ENCODE data around the gene KIF20A. TPM values are rescaled to one million over a fixed set of nuclear protein-coding genes. Genes with fewer than 3 reads are reported as not detected.
"Not testable (repeated sequence)": the region's sequence is repeated elsewhere in the genome, so short reads cannot be mapped to it uniquely, and the experiment has no call there.

The KIF20A gene
- total RNA-seq, 3 donors from 2014 or later = 1.4 to 12.9 (median 2.8) TPM

DNA sequence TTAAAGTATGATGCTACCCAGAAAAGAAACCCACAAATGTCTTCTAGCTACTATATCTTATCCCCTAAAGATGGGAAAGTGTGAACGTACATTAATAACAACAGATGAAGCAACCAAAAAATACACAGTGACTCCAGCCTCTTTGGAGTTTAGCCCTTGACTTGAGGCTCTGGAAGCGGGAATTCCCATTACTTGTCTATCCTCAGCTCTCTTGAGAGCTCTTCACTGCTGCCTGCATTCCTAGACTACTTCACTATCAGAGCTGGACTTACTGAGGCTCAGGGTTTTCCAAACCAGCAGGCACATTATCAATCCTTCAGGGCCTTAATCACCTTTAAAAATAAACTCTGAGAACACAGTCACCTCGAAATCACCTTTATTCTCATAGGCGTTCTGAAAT is 38.6 kb upstream of the KIF20A start:
- no peaks in the 10 kb centered on the region for H3K9me3 ChIP-seq
- H3K4me3 ChIP-seq = no peak overlapping the region
- TF ChIP-seq, protein P1, sequence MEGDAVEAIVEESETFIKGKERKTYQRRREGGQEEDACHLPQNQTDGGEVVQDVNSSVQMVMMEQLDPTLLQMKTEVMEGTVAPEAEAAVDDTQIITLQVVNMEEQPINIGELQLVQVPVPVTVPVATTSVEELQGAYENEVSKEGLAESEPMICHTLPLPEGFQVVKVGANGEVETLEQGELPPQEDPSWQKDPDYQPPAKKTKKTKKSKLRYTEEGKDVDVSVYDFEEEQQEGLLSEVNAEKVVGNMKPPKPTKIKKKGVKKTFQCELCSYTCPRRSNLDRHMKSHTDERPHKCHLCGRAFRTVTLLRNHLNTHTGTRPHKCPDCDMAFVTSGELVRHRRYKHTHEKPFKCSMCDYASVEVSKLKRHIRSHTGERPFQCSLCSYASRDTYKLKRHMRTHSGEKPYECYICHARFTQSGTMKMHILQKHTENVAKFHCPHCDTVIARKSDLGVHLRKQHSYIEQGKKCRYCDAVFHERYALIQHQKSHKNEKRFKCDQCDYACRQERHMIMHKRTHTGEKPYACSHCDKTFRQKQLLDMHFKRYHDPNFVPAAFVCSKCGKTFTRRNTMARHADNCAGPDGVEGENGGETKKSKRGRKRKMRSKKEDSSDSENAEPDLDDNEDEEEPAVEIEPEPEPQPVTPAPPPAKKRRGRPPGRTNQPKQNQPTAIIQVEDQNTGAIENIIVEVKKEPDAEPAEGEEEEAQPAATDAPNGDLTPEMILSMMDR (IDR thresholded peaks at IDR 0.05) = no peak
- no peak for DNase-seq
- H3K36me3 ChIP-seq (ENCODE audit: low read depth) = no peaks in the 10 kb centered on the region
- no peaks in the 10 kb centered on the region for H3K4me1 ChIP-seq (ENCODE audit: low read depth)
- intact Hi-C loops (cut with DNase I, micrococcal nuclease) = no loop called here
- no peak for ATAC-seq

DNA sequence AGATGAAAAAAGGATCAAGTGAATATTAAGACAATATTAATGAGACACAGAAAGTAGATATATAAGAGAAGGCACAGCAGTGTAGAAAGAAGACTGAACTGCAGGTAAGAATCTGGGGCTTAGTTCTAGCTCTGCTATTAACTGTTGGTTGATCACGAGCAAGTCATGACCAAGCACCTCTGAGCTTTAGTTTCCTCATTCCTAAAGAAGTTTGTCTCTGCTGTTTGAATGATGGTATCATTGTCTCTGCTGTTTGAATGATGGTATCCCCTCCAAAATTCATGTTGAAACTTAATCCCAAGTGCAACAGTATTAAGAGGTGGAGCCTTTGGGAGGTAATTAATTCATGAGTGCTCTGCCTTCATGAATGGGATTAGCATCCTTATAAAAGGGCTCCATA is 37.2 kb upstream of the KIF20A start:
- Histone ChIP-seq H3K9me3 (no peaks in the 10 kb centered on the region), H3K4me1 (ENCODE audit: low read depth) (no peaks in the 10 kb centered on the region), H3K4me3 (no peak overlapping the region), H3K36me3 (ENCODE audit: low read depth) (no peaks in the 10 kb centered on the region)
- intact Hi-C loops (cut with DNase I, micrococcal nuclease) = no loop called here
- TF ChIP-seq, protein P1 (IDR thresholded peaks at IDR 0.05) = no peak
- ATAC-seq = no peak
- DNase-seq = no peak

DNA sequence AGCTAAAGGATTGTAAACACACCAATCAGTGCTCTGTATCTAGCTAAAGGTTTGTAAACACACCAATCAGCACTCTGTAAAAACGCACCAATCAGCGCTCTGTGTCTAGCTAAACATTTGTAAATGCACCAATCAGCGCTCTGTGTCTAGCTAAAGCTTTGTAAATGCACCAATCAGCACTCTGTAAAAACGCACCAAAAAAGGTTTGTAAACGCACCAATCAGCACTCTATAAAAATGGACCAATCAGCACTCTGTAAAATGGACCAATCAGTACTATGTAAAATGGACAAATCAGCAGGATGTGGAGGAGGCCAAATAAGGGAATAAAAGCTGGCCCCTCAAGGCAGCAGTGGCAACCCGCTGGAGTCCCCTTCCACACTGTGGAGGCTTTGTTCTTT is 35.3 kb upstream of the KIF20A start:
- H3K36me3 ChIP-seq (ENCODE audit: low read depth); DNase-seq; H3K4me1 ChIP-seq (ENCODE audit: low read depth); intact Hi-C loops (cut with DNase I, micrococcal nuclease); H3K4me3 ChIP-seq; H3K9me3 ChIP-seq; ATAC-seq: not testable (repeated sequence)

DNA sequence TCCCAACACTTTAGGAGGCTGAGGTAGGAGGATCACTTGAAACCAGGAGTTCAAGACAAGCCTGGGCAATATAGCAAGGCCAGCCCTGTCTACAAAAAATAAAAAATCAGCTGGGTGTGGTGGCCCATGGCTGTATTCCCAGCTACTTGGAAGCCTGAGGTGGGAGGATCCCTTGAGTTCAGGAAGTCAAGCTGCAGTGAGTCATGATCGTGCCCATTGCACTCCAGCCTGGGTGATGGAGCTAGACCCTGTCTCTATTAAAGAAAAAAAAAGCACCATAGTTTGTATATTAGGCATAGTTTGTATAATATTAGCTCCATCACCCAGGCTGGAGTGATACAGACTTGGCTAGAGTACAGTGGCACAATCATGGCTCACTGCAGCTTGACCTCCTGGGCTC is 30.1 kb upstream of the KIF20A start:
- Histone ChIP-seq H3K9me3 (no peaks in the 10 kb centered on the region), H3K4me1 (ENCODE audit: low read depth) (no peaks in the 10 kb centered on the region), H3K36me3 (ENCODE audit: low read depth) (no peaks in the 10 kb centered on the region), H3K4me3 (no peak overlapping the region)
- TF ChIP-seq, protein P1 (IDR thresholded peaks at IDR 0.05) = no peak
- intact Hi-C loops (cut with DNase I, micrococcal nuclease) = no loop called here
- peak; percentile 94 for ATAC-seq
- DNase-seq = peak in 2 of 3 donors; percentile 25 to 37

DNA sequence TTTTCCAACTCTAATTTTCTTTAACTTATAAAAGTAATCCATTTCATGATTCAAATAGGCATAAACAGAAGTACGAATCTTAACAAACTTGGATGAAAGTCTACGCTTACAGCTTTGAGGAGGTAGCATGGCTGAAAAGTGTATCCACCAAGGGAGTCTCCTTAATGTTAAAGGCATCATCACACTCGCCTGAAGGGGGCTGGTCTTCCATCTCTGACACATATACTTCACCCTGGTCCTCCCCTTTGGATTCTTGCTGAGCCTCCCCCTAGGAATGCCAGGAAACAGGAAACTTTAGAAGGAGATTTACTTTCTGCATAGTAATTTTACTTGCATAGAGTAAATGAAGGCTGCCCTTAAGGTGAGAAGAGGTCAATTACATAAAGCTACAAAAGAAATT is 29.4 kb upstream of the KIF20A start:
- intact Hi-C loops (cut with DNase I, micrococcal nuclease) = no loop called here
- Histone ChIP-seq H3K4me1 (ENCODE audit: low read depth) (no peaks in the 10 kb centered on the region), H3K36me3 (ENCODE audit: low read depth) (no peaks in the 10 kb centered on the region), H3K4me3 (no peak overlapping the region), H3K9me3 (no peaks in the 10 kb centered on the region)
- DNase-seq = no peak
- ATAC-seq = no peak
- TF ChIP-seq, protein P1 (IDR thresholded peaks at IDR 0.05) = no peak

DNA sequence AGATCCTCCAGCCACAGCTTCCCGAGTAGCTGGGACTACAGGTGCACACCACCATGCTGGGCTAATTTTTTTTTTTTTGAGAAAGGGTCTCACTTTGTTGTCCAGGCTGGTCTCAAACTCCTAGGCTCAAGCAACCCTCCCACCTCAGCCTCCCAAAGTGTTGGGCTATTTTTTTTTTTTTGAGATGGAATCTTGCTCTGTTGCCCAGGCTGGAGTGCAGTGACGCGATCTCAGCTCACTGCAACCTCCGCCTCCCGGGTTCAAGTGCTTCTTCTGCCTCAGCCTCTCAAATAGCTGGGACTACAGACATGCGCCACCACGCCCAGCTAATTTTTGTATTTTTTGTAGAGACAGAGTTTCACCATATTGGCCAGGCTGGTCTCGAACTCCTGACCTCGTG is 22.9 kb upstream of the KIF20A start:
- ATAC-seq; H3K4me3 ChIP-seq; intact Hi-C loops (cut with DNase I, micrococcal nuclease); H3K36me3 ChIP-seq (ENCODE audit: low read depth); DNase-seq; H3K9me3 ChIP-seq; H3K4me1 ChIP-seq (ENCODE audit: low read depth): not testable (repeated sequence)

DNA sequence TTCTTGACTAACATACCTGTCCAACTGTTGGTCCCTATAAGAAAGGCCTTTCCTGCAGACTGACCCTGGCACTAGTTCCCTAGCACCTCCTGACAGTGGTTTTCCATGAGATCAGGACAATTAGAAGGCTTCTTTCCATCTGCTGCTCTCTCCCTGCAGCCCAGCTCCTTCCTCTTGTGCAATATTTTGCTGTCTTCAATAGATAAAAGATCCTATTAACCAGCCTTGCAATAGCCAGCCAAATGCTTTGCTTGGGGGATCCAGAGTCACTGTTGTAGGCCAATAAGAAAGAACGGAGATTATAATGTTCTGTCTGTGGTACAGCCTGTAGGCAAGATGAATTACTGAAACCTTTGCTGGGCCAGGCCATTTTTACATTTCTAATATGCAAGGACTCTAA is 21.3 kb upstream of the KIF20A start:
- Histone ChIP-seq H3K4me3 (no peak overlapping the region), H3K9me3 (no peaks in the 10 kb centered on the region), H3K36me3 (ENCODE audit: low read depth) (peaks cover 5% of the 10 kb centered on the region), H3K4me1 (ENCODE audit: low read depth) (no peaks in the 10 kb centered on the region)
- TF ChIP-seq, protein P1 (IDR thresholded peaks at IDR 0.05) = no peak
- ATAC-seq (no peak), DNase-seq (no peak)
- intact Hi-C loops (cut with DNase I, micrococcal nuclease) = no loop called here

All from mucosa of descending colon (tissue), 3 donors.